Measurements from ENCODE around the gene GPR68. TPM values are rescaled to one million over a fixed set of nuclear protein-coding genes. Genes with fewer than 3 reads are reported as not detected.

The GPR68 gene
- total RNA-seq, 1 donor from 2014 or later = 0.42 TPM

DNA sequence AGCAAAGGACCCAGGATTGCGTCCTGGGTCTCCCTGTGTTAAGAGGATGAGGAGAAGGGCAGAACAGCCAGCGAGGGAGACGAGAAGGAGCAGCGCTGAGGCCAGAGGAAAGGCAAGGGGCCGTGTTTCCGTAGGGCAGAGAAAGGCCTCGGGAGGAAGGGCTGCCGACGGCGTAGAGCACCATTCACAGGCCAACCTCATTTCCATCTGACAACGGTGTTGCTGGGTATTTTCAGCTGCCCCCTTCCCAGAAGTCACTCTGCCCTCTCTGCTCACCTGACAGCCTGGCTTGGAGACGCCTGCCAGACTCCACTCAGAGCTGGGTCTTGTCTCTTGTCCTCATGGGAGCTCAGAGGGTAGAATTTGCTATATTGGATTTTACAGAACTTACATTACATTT is 51.4 kb downstream of the GPR68 start:
- H3K4me3 Mint-ChIP-seq (ENCODE audit: unreplicated experiment) = no peak overlapping the region
- peaks cover 9% of the 10 kb centered on the region for H3K36me3 Mint-ChIP-seq (ENCODE audit: low read depth)
- no peaks in the 10 kb centered on the region for H3K9me3 Mint-ChIP-seq (ENCODE audit: low read depth)
- no peaks in the 10 kb centered on the region for H3K4me1 Mint-ChIP-seq (ENCODE audit: low read depth)
- no peak overlapping the region for H3K27ac Mint-ChIP-seq (ENCODE audit: unreplicated experiment)
- no peaks in the 10 kb centered on the region for H3K27me3 Mint-ChIP-seq (ENCODE audit: low read depth)
- DNase-seq (ENCODE audit: low spot score) = no peak
- TF ChIP-seq, protein P1, sequence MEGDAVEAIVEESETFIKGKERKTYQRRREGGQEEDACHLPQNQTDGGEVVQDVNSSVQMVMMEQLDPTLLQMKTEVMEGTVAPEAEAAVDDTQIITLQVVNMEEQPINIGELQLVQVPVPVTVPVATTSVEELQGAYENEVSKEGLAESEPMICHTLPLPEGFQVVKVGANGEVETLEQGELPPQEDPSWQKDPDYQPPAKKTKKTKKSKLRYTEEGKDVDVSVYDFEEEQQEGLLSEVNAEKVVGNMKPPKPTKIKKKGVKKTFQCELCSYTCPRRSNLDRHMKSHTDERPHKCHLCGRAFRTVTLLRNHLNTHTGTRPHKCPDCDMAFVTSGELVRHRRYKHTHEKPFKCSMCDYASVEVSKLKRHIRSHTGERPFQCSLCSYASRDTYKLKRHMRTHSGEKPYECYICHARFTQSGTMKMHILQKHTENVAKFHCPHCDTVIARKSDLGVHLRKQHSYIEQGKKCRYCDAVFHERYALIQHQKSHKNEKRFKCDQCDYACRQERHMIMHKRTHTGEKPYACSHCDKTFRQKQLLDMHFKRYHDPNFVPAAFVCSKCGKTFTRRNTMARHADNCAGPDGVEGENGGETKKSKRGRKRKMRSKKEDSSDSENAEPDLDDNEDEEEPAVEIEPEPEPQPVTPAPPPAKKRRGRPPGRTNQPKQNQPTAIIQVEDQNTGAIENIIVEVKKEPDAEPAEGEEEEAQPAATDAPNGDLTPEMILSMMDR (IDR thresholded peaks at IDR 0.05) = no peak

- TF ChIP-seq, protein P1 (IDR thresholded peaks at IDR 0.05) = no peak
- no peak overlapping the region for H3K4me3 Mint-ChIP-seq (ENCODE audit: unreplicated experiment)
- H3K4me1 Mint-ChIP-seq (ENCODE audit: low read depth) = no peaks in the 10 kb centered on the region
- no peaks in the 10 kb centered on the region for H3K27me3 Mint-ChIP-seq (ENCODE audit: low read depth)
- H3K27ac Mint-ChIP-seq (ENCODE audit: unreplicated experiment) = no peak overlapping the region
- peaks cover 9% of the 10 kb centered on the region for H3K36me3 Mint-ChIP-seq (ENCODE audit: low read depth)
- no peak for DNase-seq (ENCODE audit: low spot score)
- H3K9me3 Mint-ChIP-seq (ENCODE audit: low read depth) = no peaks in the 10 kb centered on the region
These were observed 53.7 kb downstream of the GPR68 start for GRCh38 chr14:91190853-91191252.

DNA sequence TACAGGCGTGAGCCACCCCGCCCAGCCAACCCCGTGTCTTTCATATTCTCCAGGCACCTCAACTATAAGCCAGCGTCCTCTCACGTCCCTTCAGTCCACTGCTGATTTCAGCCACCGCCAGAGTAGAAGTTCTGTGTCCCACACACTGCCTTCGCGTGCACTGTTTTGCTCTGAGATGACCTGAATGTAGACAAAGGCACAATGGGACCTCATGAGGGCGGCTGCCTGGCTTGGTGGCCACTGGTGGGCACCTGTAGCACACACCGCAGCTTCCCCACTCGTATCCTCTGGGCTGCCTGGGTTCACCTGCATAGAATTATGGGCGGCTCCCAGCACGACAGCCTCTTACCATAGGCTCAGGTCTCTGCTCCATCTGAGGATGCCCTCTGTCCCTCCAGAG is 57.2 kb downstream of the GPR68 start:
- DNase-seq (ENCODE audit: low spot score) = no peak
- no peaks in the 10 kb centered on the region for H3K4me1 Mint-ChIP-seq (ENCODE audit: low read depth)
- TF ChIP-seq, protein P1 (IDR thresholded peaks at IDR 0.05) = no peak
- H3K27ac Mint-ChIP-seq (ENCODE audit: unreplicated experiment) = no peak overlapping the region
- H3K4me3 Mint-ChIP-seq (ENCODE audit: unreplicated experiment) = no peak overlapping the region
- no peaks in the 10 kb centered on the region for H3K27me3 Mint-ChIP-seq (ENCODE audit: low read depth)
- peaks cover 9% of the 10 kb centered on the region for H3K36me3 Mint-ChIP-seq (ENCODE audit: low read depth)
- no peaks in the 10 kb centered on the region for H3K9me3 Mint-ChIP-seq (ENCODE audit: low read depth)

DNA sequence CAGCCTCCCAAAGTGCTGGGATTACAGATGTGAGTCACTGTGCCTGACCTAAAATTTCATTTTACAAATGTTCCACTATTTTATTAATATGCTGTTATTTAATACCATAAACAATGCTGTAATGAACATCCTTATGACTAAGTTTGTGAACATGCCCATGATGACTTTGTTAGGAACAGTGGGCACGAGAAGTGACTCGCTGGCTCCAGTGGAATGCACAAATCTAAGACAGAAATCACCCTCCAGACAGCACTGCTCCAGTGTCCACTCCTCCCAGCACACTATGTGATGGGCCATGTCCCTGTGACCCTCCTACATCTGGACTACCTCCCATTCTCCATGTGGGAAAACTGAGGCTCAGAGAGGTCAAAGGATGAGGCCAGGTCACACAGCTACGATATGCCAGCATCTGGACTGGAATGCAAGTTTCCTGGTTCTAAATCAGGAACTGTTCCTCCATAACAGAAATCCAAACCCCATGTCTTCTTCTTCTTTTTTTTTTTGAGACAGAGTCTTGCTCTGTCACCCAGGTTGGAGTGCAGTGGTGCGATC is 57.9 kb downstream of the GPR68 start:
- Mint-ChIP-seq H3K27ac (ENCODE audit: unreplicated experiment) (no peak overlapping the region), H3K9me3 (ENCODE audit: low read depth) (no peaks in the 10 kb centered on the region), H3K4me3 (ENCODE audit: unreplicated experiment) (no peak overlapping the region), H3K27me3 (ENCODE audit: low read depth) (no peaks in the 10 kb centered on the region), H3K4me1 (ENCODE audit: low read depth) (no peaks in the 10 kb centered on the region), H3K36me3 (ENCODE audit: low read depth) (peaks cover 9% of the 10 kb centered on the region)
- no peak for DNase-seq (ENCODE audit: low spot score)
- TF ChIP-seq, protein P1 (IDR thresholded peaks at IDR 0.05) = no peak

DNA sequence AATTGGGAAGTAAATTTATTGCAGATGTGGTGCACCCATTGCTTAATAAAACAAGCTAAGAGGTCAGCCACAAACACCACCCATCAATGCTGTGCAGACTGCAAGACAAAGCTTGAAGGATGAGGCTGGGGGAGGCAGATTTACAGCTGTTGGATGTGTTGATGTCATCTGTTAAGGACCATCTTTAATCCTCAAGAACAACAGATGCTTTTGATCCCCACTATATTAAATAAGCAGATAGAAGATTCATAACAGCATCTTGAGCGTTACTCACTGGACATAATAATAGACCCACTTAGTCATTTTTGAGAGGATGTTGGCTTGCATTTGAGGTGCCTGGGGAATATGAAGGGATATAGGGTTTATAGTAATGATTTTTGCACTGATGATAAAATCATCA is 58.8 kb downstream of the GPR68 start:
- no peak overlapping the region for H3K4me3 Mint-ChIP-seq (ENCODE audit: unreplicated experiment)
- H3K4me1 Mint-ChIP-seq (ENCODE audit: low read depth) = no peaks in the 10 kb centered on the region
- no peak overlapping the region for H3K27ac Mint-ChIP-seq (ENCODE audit: unreplicated experiment)
- TF ChIP-seq, protein P1 (IDR thresholded peaks at IDR 0.05) = no peak
- peaks cover 11% of the 10 kb centered on the region for H3K36me3 Mint-ChIP-seq (ENCODE audit: low read depth)
- no peak for DNase-seq (ENCODE audit: low spot score)
- no peaks in the 10 kb centered on the region for H3K27me3 Mint-ChIP-seq (ENCODE audit: low read depth)
- H3K9me3 Mint-ChIP-seq (ENCODE audit: low read depth) = no peaks in the 10 kb centered on the region

All from chondrocyte (in vitro differentiated cells).